Smooth muscle cell (in vitro differentiated cells): Measurements from ENCODE around the gene ARHGAP26. TPM values are rescaled to one million over a fixed set of nuclear protein-coding genes. Genes with fewer than 3 reads are reported as not detected.

Source experiments
- DNase-seq: peaks from one replicate; lab custom pipeline; 2025; ENCODE audit not compliant: unreplicated experiment; lab: John Stamatoyannopoulos, UW
- H2AFZ ChIP-seq: fragments of 200-600 bp; sonication (generic); 2 replicates; pipeline ENCODE4 v1.6.0; 2016; ENCODE audit warnings: antibody characterized with exemption, low read depth, mild to moderate bottlenecking
- H3F3A ChIP-seq: fragments of 200-600 bp; sonication (generic); 2 replicates; pipeline ENCODE4 v1.6.0; 2017; ENCODE audit warnings: antibody characterized with exemption, low read depth
- H3K27ac ChIP-seq: fragments of 200-600 bp; sonication (generic); 2 replicates; pipeline ENCODE4 v1.5.1; 2016; ENCODE audit warnings: low read depth, mild to moderate bottlenecking
- H3K27me3 ChIP-seq: fragments of 200-600 bp; sonication (generic); 2 replicates; pipeline ENCODE4 v1.6.1; 2016; ENCODE audit warnings: low read depth, mild to moderate bottlenecking
- H3K36me3 ChIP-seq: fragments of 200-600 bp; sonication (generic); 2 replicates; pipeline ENCODE4 v1.5.1; 2016; ENCODE audit warnings: low read depth
- H3K4me1 ChIP-seq: fragments of 200-600 bp; sonication (generic); 2 replicates; pipeline ENCODE4 v1.5.1; 2016; ENCODE audit warnings: low read depth
- H3K4me2 ChIP-seq: fragments of 200-600 bp; sonication (generic); 2 replicates; pipeline ENCODE4 v1.6.0; 2016; ENCODE audit warnings: mild to moderate bottlenecking
- H3K4me3 ChIP-seq: fragments of 200-600 bp; sonication (generic); 2 replicates; pipeline ENCODE4 v1.5.1; 2016; ENCODE audit warnings: mild to moderate bottlenecking
- H3K79me2 ChIP-seq: fragments of 200-600 bp; sonication (generic); 2 replicates; pipeline ENCODE4 v1.6.0; 2016; ENCODE audit warnings: low read depth, mild to moderate bottlenecking
- H3K9ac ChIP-seq: fragments of 200-600 bp; sonication (generic); 2 replicates; pipeline ENCODE4 v1.6.0; 2016; ENCODE audit warnings: low read depth
- H3K9me3 ChIP-seq: fragments of 200-600 bp; sonication (generic); replicated peaks from 2 replicates; pipeline ENCODE4 v1.5.1; 2016; ENCODE audit warnings: low read depth
- H4K20me1 ChIP-seq: fragments of 200-600 bp; sonication (generic); 2 replicates; pipeline ENCODE4 v1.6.0; 2016; ENCODE audit warnings: low read depth
- WGBS: methylation state at CpG from one replicate; pipeline ENCODE4 v1.1.7; 2016; ENCODE audit warnings: low lambda C conversion rate; 5-methylcytosine and 5-hydroxymethylcytosine counted together
- polyA plus RNA-seq: library from polyadenylated mRNA; unstranded; fragments of >200 nt; fragmentation: Nextera tagmentation; extraction: Ambion mirVana; gene quantifications from 2 replicates; pipeline ENCODE4 v1.2.1, GENCODE V29; 2016
- total RNA-seq: library from RNA; depleted of rRNA; stranded (reverse); fragments of >200 nt; gene quantifications from 2 replicates; pipeline ENCODE4 v1.2.3, GENCODE V29; 2014
- TF ChIP-seq, protein P1 (sequence below): fragments of 200-600 bp; sonication (generic); IDR thresholded peaks from 2 replicates; pipeline ENCODE4 v1.5.1; 2017; ENCODE audit warnings: borderline replicate concordance, mild to moderate bottlenecking, antibody characterized with exemption; ENCODE audit not compliant: insufficient read depth, poor library complexity, severe bottlenecking

The ARHGAP26 gene
- total and polyA plus RNA-seq, 2 experiments from 2014 or later: 2.2 to 5.1 TPM

DNA sequence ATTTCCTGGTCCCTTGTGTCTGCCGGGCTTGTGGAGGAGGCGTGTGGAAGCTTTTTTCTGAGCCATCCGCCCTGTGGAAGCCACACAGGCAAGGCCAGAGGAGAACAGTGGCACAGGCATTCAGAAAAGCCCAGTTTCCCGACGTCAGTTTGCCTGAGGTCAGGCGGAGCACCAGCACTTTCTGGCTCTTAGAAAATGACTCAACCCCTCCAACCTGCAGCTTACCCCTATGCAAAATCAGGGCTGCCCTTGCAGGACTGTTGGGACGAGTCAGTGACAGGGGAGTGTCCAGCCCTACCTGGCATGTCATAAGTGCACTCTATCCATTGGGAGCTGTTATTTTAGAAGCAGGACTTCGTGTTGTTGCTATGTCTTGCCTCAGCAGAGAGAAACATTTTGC lies 417.3 kb downstream of the ARHGAP26 start:
- Histone ChIP-seq H3K4me2 (no peak overlapping the region), H3K79me2 (no peaks in the 10 kb centered on the region), H3F3A (peaks cover 11% of the 10 kb centered on the region), H3K9me3 (no peaks in the 10 kb centered on the region), H3K27ac (peak overlapping the region; percentile 97), H4K20me1 (no peaks in the 10 kb centered on the region), H3K4me1 (no peaks in the 10 kb centered on the region), H3K9ac (no peak overlapping the region), H3K27me3 (no peaks in the 10 kb centered on the region), H3K36me3 (no peaks in the 10 kb centered on the region), H2AFZ (no peak overlapping the region), H3K4me3 (no peak overlapping the region)
- WGBS: 47% methylated on average over 8 of the region's 8 CpGs
- TF ChIP-seq, protein P1, sequence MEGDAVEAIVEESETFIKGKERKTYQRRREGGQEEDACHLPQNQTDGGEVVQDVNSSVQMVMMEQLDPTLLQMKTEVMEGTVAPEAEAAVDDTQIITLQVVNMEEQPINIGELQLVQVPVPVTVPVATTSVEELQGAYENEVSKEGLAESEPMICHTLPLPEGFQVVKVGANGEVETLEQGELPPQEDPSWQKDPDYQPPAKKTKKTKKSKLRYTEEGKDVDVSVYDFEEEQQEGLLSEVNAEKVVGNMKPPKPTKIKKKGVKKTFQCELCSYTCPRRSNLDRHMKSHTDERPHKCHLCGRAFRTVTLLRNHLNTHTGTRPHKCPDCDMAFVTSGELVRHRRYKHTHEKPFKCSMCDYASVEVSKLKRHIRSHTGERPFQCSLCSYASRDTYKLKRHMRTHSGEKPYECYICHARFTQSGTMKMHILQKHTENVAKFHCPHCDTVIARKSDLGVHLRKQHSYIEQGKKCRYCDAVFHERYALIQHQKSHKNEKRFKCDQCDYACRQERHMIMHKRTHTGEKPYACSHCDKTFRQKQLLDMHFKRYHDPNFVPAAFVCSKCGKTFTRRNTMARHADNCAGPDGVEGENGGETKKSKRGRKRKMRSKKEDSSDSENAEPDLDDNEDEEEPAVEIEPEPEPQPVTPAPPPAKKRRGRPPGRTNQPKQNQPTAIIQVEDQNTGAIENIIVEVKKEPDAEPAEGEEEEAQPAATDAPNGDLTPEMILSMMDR: no peak
- DNase-seq: no peak

DNA sequence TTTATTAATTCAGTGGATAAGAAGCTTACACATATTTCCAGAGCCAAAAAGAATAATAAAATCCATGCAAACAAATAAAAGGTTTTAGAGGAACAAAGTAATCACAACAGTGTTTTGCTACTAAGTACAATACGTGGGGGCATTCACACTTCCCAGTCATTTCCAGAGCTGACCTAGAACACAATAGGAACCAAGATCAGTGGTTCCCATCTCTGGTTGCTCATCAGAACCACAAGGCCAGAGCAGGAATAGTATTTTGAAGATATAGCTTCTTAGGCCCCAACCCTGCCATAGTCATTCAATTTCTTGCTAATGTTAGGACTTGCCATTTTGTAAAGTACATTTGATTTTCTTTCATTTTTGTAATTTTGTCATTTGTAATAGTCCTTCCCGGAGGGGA lies 417.9 kb downstream of the ARHGAP26 start:
- Histone ChIP-seq H3K79me2 (no peaks in the 10 kb centered on the region), H3K27ac (peak overlapping the region; percentile 97), H3F3A (peaks cover 11% of the 10 kb centered on the region), H3K36me3 (no peaks in the 10 kb centered on the region), H2AFZ (no peak overlapping the region), H3K4me1 (no peaks in the 10 kb centered on the region), H3K27me3 (no peaks in the 10 kb centered on the region), H3K4me3 (no peak overlapping the region), H4K20me1 (no peaks in the 10 kb centered on the region), H3K9ac (no peak overlapping the region), H3K4me2 (no peak overlapping the region), H3K9me3 (no peaks in the 10 kb centered on the region)
- 93% methylated on average over 2 of the region's 2 CpGs for WGBS
- TF ChIP-seq, protein P1: no peak
- no peak for DNase-seq

DNA sequence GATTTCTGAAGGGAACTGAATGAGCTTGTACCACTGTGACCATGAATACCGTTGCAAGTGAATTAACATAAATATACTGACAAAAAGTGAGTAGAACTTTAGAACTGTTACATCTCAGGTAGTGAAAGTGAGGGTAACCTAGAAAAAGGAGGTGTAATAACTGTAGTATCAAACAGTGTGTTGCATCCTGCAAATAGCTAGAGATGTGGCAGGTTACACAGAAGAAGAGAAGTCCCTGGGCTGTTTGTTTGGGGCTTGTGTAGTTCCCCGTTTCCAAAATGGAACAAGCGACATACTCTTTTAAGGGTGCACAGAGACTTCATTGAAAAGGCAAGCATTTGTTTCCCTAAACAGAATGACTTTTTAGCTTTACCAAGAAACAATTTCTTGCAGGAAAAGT lies 418.5 kb downstream of the ARHGAP26 start:
- Histone ChIP-seq H3K27ac (peak overlapping the region; percentile 97), H3K9ac (no peak overlapping the region), H3K4me1 (no peaks in the 10 kb centered on the region), H3K4me2 (no peak overlapping the region), H3K4me3 (no peak overlapping the region), H3K79me2 (no peaks in the 10 kb centered on the region), H2AFZ (no peak overlapping the region), H3K36me3 (no peaks in the 10 kb centered on the region), H3K27me3 (no peaks in the 10 kb centered on the region), H4K20me1 (no peaks in the 10 kb centered on the region), H3F3A (peaks cover 11% of the 10 kb centered on the region), H3K9me3 (no peaks in the 10 kb centered on the region)
- TF ChIP-seq, protein P1: no peak
- no peak for DNase-seq
- WGBS: 77% methylated on average over 3 of the region's 3 CpGs

DNA sequence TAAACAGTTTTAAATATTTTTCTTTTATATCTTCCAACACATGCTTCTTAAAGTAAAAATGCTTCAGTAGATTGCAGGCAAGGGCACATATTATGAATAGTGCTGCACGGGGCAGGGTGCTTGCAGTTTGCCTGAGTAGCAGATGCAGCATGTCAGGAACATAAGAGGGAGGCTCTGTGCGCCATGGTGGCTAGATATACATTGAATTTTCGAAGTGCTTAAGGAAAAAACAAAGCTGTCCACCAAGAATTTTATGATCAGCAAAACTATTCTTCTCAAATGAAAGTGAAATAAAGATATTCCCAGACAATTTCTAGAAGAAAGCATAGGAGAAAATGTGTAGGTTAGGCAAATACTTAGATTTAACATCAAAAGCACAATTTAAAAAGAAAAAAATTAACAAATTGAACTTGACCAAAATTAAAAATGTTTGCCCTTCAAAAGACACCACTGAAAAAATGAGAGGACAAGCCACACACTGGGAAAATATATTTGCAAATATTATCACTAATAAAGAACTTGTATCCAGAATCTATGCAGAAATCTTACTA lies 420.2 kb downstream of the ARHGAP26 start:
- Histone ChIP-seq H3K79me2 (no peaks in the 10 kb centered on the region), H3K4me2 (no peak overlapping the region), H3K4me3 (no peak overlapping the region), H2AFZ (no peak overlapping the region), H3K9me3 (no peaks in the 10 kb centered on the region), H3K27ac (peak overlapping the region; percentile 97), H3F3A (peaks cover 11% of the 10 kb centered on the region), H3K9ac (no peak overlapping the region), H3K4me1 (peaks cover 9% of the 10 kb centered on the region), H3K27me3 (no peaks in the 10 kb centered on the region), H4K20me1 (no peaks in the 10 kb centered on the region), H3K36me3 (no peaks in the 10 kb centered on the region)
- 98% methylated on average over 3 of the region's 3 CpGs for WGBS
- DNase-seq: no peak
- TF ChIP-seq, protein P1: no peak
